Brain microvascular endothelial cell (primary cell): ENCODE results near the gene PSPH.
A peak's percentile ranks its signal among the peaks of the same experiment; 100 is the strongest.
"Not testable (repeated sequence)": the region's sequence is repeated elsewhere in the genome, so short reads cannot be mapped to it uniquely, and the experiment has no call there.

Experiments
- DNase-seq: peaks from one replicate; pipeline ENCODE4 v3.0.0-alpha.2; 2020
- H3K27ac ChIP-seq: fragments of 250-450 bp; sonication (Bioruptor Pico); 2 replicates; pipeline ENCODE4 v1.5.1; 2020; ENCODE audit warnings: mild to moderate bottlenecking, moderate library complexity
- H3K27me3 ChIP-seq: fragments of 250-450 bp; sonication (Bioruptor Pico); replicated peaks from 2 replicates; pipeline ENCODE4 v1.5.1; 2020; ENCODE audit warnings: mild to moderate bottlenecking
- H3K36me3 ChIP-seq: fragments of 250-450 bp; sonication (Bioruptor Pico); replicated peaks from 2 replicates; pipeline ENCODE4 v1.5.1; 2020; ENCODE audit warnings: mild to moderate bottlenecking
- H3K4me3 ChIP-seq: 2 replicates; pipeline ENCODE4 v1.5.1; 2011; ENCODE audit warnings: low read depth, mild to moderate bottlenecking, control low read depth, low read length, moderate library complexity
- in situ Hi-C: cut with HindIII; loops from 2 replicates; pipeline ENCODE4 v1.10.0; 2017; ENCODE audit warnings: low sequenced_read_pairs, low pct_ligation_motif_present
- TF ChIP-seq, protein P1 (sequence below): IDR thresholded peaks from 2 replicates; pipeline ENCODE4 v1.5.1; 2011; ENCODE audit warnings: low read depth, mild to moderate bottlenecking, moderate library complexity, low read length, control low read depth, inconsistent platforms; ENCODE audit errors: missing control alignments

The PSPH gene

DNA sequence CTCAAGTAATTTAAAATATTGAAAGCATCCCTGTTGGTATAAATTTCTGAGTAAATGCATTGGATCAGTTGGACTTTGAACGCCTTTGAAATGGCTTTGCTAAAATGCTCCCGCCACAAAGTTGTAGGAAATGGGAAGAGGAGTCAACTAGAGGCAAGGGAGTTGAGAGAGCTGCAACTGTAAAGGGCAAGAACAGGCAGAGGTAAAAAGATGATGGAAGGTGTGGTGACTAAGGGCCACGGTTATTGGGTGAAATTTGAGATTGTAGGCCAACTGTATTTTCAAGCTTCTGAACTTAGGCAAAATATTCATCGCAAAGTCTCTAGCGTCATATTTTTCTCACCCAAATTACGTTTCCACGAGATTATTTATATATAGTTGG, 12.2 kb upstream of the PSPH start:
- TF ChIP-seq, protein P1, sequence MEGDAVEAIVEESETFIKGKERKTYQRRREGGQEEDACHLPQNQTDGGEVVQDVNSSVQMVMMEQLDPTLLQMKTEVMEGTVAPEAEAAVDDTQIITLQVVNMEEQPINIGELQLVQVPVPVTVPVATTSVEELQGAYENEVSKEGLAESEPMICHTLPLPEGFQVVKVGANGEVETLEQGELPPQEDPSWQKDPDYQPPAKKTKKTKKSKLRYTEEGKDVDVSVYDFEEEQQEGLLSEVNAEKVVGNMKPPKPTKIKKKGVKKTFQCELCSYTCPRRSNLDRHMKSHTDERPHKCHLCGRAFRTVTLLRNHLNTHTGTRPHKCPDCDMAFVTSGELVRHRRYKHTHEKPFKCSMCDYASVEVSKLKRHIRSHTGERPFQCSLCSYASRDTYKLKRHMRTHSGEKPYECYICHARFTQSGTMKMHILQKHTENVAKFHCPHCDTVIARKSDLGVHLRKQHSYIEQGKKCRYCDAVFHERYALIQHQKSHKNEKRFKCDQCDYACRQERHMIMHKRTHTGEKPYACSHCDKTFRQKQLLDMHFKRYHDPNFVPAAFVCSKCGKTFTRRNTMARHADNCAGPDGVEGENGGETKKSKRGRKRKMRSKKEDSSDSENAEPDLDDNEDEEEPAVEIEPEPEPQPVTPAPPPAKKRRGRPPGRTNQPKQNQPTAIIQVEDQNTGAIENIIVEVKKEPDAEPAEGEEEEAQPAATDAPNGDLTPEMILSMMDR = no peak
- H3K36me3 ChIP-seq = peaks cover 39% of the 10 kb centered on the region
- in situ Hi-C loops = no loop called here
- DNase-seq = no peak
- no peak overlapping the region for H3K4me3 ChIP-seq
- H3K27ac ChIP-seq = peak overlapping the region; percentile 88
- no peaks in the 10 kb centered on the region for H3K27me3 ChIP-seq

DNA sequence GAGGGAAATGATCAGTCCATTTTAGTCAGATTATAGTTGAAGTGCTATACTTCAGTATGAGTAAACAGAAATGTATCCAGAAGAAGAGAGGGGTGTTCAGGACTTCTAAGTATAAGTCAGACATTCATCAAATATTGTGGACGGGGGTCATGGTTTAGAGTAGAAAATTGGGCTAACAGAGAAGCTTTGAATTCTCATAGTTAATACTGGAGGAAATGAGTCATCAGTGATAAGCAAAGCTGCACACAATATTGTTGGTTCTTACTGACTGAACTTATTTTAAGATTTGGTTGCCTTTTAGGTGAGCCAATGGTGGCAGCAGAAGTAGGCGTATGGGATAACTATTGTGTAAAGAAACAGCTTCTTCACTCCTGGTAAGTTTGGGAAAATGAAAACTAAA, 11.1 kb upstream of the PSPH start:
- in situ Hi-C loops = no loop called here
- H3K36me3 ChIP-seq = peaks cover 48% of the 10 kb centered on the region
- H3K27ac ChIP-seq = peak overlapping the region; percentile 88
- peak; percentile 69 for DNase-seq
- TF ChIP-seq, protein P1 = no peak
- no peak overlapping the region for H3K4me3 ChIP-seq
- H3K27me3 ChIP-seq = no peaks in the 10 kb centered on the region

DNA sequence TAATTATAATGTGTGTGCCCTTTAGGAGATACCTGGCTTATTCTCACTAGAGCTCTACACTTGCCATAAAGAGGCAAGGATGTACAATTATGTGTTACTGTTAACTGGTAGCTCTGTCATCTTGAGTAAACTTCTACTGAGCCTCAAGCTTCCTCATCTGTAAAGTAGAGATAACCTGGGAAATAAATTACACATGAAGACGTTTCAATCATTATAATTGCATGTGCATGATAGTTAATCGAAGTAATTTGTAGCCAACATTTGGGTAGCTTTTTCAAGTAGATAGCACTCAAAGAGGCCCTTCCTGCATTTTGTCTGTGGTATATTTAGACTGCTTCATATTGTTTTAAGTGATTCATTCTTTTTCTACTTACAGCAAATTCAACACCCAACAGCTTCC, 2.7 kb upstream of the PSPH start:
- in situ Hi-C loops = no loop called here
- Histone ChIP-seq H3K27ac (no peak overlapping the region), H3K36me3 (peaks cover 56% of the 10 kb centered on the region), H3K4me3 (no peak overlapping the region), H3K27me3 (no peaks in the 10 kb centered on the region)
- TF ChIP-seq, protein P1 = no peak
- DNase-seq = no peak

DNA sequence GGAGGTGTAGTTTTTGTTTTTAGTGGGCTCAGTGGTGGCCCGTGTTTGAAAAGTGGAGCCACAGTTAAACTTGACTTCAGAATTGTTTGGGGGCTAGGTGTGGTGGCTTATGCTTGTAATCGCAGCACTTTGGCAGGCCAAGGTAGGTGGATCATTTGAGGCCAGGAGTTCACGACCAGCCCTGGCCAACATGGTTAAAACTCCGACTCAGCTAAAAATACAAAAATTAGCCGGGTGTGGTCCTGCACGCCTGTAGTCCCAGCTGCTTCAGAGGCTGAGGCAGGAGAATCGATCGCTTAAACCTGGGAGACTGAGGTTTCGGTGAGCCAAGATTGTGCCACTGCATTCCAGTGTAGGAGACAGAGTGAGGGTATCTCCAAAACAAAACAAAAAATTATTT, 2.1 kb upstream of the PSPH start:
- Histone ChIP-seq H3K27ac (no peak overlapping the region), H3K4me3 (no peak overlapping the region), H3K27me3 (no peaks in the 10 kb centered on the region), H3K36me3 (peaks cover 50% of the 10 kb centered on the region)
- in situ Hi-C loops = no loop called here
- TF ChIP-seq, protein P1 = no peak
- DNase-seq = no peak

DNA sequence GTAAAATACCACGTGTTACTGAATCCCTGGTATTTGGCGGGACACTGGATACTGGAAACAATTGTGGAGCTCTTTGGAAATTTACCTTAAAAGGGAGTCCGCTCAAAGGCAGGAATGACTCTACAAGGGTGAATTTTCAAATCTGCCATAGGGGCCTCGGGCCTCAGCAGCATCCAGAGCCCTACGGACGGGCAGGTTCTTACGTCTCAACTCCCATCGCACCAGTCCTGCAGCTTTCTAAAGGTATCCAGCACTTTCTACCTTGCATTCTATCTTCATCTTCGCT, 248 bp downstream of the PSPH start:
- peaks cover 29% of the 10 kb centered on the region for H3K36me3 ChIP-seq
- H3K27me3 ChIP-seq = no peaks in the 10 kb centered on the region
- in situ Hi-C loops = no loop called here
- TF ChIP-seq, protein P1 = no peak
- peak overlapping the region; percentile 91 for H3K4me3 ChIP-seq
- H3K27ac ChIP-seq = peak overlapping the region; percentile 86
- DNase-seq = no peak

DNA sequence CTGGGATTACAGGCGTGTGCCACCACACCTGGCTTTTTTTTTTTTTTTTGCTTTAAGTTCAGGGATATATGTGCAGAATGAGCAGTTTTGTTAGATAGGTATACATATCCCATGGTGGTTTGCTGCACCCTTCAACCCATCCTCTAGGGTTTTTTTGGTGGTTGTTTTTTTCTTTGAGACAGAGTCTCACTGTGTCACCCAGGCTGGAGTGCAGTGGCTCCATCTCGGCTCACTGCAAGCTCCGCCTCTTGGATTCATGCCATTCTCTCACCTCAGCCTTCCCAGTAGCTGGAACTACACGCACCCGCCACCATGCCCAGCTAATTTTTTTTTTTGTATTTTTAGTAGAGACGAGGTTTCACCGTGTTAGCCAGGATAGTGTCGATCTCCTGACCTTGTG, 2.5 kb downstream of the PSPH start:
- H3K36me3 ChIP-seq = peaks cover 10% of the 10 kb centered on the region
- H3K27ac ChIP-seq = peak overlapping the region; percentile 23
- H3K4me3 ChIP-seq, DNase-seq, in situ Hi-C loops, H3K27me3 ChIP-seq: not testable (repeated sequence)
